Coronary artery (tissue), 2 donors: Measurements from ENCODE around the gene RAB10.

Experiments
- DNase-seq: peaks from one replicate; pipeline ENCODE4 v3.0.0-alpha.2; 2017; ENCODE audit warnings: low spot score
- H3K27ac ChIP-seq, 2 donors: fragments of 200-600 bp; sonication (generic); one replicate each; pipeline ENCODE4 v1.5.1; 2016 to 2019
- H3K4me3 ChIP-seq: fragments of 200-600 bp; sonication (generic); 2 replicates; pipeline ENCODE4 v1.5.1; 2016; ENCODE audit warnings: mild to moderate bottlenecking, moderate library complexity
- TF ChIP-seq, protein P1 (sequence below): fragments of 200-600 bp; sonication (generic); IDR thresholded peaks from one replicate; pipeline ENCODE4 v1.5.1; 2019; ENCODE audit warnings: antibody characterized with exemption

The RAB10 gene

GRCh38 chr2:26064846-26065245, 31.0 kb downstream of the RAB10 start:
- Histone ChIP-seq H3K4me3 (no peak overlapping the region), H3K27ac (no peak overlapping the region)
- TF ChIP-seq, protein P1, sequence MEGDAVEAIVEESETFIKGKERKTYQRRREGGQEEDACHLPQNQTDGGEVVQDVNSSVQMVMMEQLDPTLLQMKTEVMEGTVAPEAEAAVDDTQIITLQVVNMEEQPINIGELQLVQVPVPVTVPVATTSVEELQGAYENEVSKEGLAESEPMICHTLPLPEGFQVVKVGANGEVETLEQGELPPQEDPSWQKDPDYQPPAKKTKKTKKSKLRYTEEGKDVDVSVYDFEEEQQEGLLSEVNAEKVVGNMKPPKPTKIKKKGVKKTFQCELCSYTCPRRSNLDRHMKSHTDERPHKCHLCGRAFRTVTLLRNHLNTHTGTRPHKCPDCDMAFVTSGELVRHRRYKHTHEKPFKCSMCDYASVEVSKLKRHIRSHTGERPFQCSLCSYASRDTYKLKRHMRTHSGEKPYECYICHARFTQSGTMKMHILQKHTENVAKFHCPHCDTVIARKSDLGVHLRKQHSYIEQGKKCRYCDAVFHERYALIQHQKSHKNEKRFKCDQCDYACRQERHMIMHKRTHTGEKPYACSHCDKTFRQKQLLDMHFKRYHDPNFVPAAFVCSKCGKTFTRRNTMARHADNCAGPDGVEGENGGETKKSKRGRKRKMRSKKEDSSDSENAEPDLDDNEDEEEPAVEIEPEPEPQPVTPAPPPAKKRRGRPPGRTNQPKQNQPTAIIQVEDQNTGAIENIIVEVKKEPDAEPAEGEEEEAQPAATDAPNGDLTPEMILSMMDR: no peak
- DNase-seq: no peak

DNA sequence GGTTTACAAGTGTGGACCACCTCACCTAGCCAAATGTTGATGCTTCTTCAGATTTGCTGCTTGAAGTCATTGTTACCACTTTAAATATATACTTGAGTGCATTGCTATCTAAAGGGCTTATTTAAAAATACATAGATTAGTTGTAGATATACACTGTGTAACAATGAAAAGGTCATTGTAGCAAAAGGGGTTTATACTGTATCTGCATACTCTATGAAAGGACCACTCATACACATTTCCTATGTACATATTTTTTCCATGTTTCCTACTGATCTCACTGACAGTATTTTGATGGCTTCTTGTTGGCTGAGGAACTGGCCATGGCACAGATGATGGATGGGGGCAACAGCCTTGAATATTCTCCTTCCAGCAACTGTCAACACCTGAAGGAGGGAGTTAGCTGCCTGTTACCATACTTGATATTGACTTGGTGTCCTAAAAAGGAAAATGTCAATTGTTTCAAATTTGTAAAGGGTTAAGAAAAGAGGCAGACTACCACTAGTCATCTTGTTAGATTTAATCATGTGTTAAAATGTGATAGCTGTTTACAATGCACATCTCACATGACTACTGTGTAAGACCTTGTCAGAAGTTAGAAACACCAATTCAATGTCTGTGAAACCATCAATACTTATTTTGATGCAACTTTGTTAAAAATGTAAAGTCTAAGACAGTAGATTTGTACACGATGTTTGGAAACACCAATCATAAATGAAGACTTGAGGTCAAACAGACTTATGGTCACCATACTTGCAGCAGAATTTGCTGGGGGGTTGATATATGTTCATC, 33.5 kb downstream of the RAB10 start:
- Histone ChIP-seq H3K4me3 (no peak overlapping the region), H3K27ac (no peak overlapping the region)
- TF ChIP-seq, protein P1: no peak
- no peak for DNase-seq

GRCh38 chr2:26067980-26068507, 34.2 kb downstream of the RAB10 start:
- no peak overlapping the region for H3K27ac ChIP-seq
- DNase-seq: no peak
- TF ChIP-seq, protein P1: no peak

GRCh38 chr2:26068602-26069298, 34.9 kb downstream of the RAB10 start:
- no peak for DNase-seq
- TF ChIP-seq, protein P1: no peak
- H3K27ac ChIP-seq: no peak overlapping the region

More at GRCh38 chr2:26067980-26068507, 34.2 kb downstream of the RAB10 start:
- H3K4me3 ChIP-seq: no peak overlapping the region

DNA sequence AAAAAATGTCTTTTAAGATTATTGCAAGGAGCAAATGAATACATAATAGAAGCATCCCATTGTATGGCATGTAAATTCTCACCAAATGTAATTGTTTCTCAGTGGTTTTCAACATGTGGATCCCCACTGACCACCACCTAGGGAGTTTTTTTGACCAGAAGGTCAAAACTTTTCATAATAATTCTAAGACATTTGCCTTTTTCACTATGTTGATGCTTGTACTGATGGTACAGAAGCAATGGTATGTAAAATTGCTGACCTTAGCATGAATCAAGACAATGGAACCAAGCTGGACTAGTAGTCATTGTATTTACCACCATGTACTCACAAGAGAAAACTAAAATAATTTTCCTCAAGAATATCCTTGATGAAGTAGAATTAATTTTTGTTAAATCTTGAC, 36.8 kb downstream of the RAB10 start:
- DNase-seq: no peak
- TF ChIP-seq, protein P1: no peak
- Histone ChIP-seq H3K27ac (no peak overlapping the region), H3K4me3 (no peak overlapping the region)

More at GRCh38 chr2:26068602-26069298, 34.9 kb downstream of the RAB10 start:
- H3K4me3 ChIP-seq: no peak overlapping the region

DNA sequence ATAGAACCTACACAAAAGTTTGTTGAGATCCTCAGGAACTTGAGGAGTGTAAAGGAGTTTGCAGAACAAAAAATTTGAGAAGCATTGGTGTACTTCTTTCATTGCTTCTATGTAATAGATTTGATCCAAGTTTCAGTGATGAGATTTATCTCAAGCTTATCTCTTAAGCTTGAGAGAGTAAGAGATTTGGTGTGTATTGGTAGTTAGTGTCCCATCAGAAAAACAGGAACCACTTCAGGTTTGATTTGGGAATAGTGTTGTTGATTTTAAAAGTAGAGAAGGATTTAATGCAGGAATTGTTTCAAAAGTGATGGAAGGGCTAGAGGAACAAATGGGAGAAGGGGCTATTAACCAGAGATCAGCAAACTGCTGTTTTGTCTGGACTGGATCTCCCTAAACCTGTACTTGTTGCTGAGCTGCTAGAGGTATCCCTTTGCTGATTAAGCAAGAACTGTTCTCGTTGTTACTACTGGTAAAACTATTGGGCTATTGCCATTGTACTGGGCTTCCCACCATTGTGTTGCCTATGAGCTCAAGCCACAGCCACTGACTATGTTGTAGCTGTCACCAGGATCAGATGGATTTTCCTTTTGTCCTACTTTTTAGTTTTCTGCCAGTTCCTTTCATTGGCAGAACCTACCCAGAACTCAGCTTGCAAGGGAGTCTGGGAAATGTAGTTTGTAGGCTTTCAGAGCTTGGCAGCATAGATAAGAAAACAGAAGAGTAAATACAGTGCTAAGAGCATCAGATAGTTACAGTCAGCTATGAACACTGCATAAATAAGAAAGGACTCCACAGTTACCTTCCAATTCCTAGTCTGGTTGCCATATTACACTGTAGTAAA, 39.3 kb downstream of the RAB10 start:
- no peak for DNase-seq
- no peak overlapping the region for H3K27ac ChIP-seq
- TF ChIP-seq, protein P1: no peak
- H3K4me3 ChIP-seq: no peak overlapping the region
